ENCODE results near the gene UROC1.

GRCh38 chr3:126540951-126541627 lies 23.5 kb upstream of the UROC1 start:
- TF ChIP-seq EZH2 (IDR thresholded peaks at IDR 0.05) (no peak), POLR2AphosphoS5 (IDR thresholded peaks at IDR 0.05; ENCODE audit: borderline replicate concordance, low read depth, low read length) (no peak), FOXP2 (optimal IDR thresholded peaks at IDR 0.05; ENCODE audit: control extremely low read depth, extremely low read length, insufficient read depth) (no peak)

Measured in SK-N-MC (cell line).